Stimulated activated CD4-positive, alpha-beta T cell treated with anti-CD3 and anti-CD28 coated beads, Interleukin-1b, Interleukin-23, amount 100 ng/mL, for 1 hour (primary cell): ENCODE results near the gene HBA2.
A peak's percentile ranks its signal among the peaks of the same experiment; 100 is the strongest.
"Not testable (repeated sequence)": the region's sequence is repeated elsewhere in the genome, so short reads cannot be mapped to it uniquely, and the experiment has no call there.

Experiments
- DNase-seq, 2 donors: peaks; one replicate each; pipeline ENCODE4 v3.0.0-alpha.2; 2020; ENCODE audit warnings: low read depth in 2 of 2

The HBA2 gene

DNA sequence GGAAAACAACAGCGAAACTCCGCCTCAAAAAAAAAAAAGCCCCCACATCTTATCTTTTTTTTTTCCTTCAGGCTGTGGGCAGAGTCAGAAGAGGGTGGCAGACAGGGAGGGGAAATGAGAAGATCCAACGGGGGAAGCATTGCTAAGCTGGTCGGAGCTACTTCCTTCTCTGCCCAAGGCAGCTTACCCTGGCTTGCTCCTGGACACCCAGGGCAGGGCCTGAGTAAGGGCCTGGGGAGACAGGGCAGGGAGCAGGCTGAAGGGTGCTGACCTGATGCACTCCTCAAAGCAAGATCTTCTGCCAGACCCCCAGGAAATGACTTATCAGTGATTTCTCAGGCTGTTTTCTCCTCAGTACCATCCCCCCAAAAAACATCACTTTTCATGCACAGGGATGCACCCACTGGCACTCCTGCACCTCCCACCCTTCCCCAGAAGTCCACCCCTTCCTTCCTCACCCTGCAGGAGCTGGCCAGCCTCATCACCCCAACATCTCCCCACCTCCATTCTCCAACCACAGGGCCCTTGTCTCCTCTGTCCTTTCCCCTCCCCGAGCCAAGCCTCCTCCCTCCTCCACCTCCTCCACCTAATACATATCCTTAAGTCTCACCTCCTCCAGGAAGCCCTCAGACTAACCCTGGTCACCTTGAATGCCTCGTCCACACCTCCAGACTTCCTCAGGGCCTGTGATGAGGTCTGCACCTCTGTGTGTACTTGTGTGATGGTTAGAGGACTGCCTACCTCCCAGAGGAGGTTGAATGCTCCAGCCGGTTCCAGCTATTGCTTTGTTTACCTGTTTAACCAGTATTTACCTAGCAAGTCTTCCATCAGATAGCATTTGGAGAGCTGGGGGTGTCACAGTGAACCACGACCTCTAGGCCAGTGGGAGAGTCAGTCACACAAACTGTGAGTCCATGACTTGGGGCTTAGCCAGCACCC, 2.6 kb downstream of the HBA2 start:
- DNase-seq, result no peak

DNA sequence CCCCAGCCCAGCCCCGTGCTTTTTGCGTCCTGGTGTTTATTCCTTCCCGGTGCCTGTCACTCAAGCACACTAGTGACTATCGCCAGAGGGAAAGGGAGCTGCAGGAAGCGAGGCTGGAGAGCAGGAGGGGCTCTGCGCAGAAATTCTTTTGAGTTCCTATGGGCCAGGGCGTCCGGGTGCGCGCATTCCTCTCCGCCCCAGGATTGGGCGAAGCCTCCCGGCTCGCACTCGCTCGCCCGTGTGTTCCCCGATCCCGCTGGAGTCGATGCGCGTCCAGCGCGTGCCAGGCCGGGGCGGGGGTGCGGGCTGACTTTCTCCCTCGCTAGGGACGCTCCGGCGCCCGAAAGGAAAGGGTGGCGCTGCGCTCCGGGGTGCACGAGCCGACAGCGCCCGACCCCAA, 3.3 kb downstream of the HBA2 start:
- not testable (repeated sequence) for DNase-seq

DNA sequence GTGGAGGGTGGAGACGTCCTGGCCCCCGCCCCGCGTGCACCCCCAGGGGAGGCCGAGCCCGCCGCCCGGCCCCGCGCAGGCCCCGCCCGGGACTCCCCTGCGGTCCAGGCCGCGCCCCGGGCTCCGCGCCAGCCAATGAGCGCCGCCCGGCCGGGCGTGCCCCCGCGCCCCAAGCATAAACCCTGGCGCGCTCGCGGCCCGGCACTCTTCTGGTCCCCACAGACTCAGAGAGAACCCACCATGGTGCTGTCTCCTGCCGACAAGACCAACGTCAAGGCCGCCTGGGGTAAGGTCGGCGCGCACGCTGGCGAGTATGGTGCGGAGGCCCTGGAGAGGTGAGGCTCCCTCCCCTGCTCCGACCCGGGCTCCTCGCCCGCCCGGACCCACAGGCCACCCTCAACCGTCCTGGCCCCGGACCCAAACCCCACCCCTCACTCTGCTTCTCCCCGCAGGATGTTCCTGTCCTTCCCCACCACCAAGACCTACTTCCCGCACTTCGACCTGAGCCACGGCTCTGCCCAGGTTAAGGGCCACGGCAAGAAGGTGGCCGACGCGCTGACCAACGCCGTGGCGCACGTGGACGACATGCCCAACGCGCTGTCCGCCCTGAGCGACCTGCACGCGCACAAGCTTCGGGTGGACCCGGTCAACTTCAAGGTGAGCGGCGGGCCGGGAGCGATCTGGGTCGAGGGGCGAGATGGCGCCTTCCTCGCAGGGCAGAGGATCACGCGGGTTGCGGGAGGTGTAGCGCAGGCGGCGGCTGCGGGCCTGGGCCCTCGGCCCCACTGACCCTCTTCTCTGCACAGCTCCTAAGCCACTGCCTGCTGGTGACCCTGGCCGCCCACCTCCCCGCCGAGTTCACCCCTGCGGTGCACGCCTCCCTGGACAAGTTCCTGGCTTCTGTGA, 4.1 kb downstream of the HBA2 start, which contains the start of gene HBA1:
Gene HBA1, plus strand, starts transcription at position 204 of the 906 bp plus-strand sequence. Its CDS starts 37 bp downstream, at position 241.
- DNase-seq, result not testable (repeated sequence)

DNA sequence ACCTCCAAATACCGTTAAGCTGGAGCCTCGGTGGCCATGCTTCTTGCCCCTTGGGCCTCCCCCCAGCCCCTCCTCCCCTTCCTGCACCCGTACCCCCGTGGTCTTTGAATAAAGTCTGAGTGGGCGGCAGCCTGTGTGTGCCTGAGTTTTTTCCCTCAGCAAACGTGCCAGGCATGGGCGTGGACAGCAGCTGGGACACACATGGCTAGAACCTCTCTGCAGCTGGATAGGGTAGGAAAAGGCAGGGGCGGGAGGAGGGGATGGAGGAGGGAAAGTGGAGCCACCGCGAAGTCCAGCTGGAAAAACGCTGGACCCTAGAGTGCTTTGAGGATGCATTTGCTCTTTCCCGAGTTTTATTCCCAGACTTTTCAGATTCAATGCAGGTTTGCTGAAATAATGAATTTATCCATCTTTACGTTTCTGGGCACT, 4.7 kb downstream of the HBA2 start:
- no peak for DNase-seq

DNA sequence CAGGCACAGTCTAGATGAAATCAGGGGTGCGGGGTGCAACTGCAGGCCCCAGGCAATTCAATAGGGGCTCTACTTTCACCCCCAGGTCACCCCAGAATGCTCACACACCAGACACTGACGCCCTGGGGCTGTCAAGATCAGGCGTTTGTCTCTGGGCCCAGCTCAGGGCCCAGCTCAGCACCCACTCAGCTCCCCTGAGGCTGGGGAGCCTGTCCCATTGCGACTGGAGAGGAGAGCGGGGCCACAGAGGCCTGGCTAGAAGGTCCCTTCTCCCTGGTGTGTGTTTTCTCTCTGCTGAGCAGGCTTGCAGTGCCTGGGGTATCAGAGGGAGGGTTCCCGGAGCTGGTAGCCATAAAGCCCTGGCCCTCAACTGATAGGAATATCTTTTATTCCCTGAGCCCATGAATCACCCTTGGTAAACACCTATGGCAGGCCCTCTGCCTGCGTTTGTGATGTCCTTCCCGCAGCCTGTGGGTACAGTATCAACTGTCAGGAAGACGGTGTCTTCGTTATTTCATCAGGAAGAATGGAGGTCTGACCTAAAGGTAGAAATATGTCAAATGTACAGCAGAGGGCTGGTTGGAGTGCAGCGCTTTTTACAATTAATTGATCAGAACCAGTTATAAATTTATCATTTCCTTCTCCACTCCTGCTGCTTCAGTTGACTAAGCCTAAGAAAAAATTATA, 5.4 kb downstream of the HBA2 start:
- no peak for DNase-seq

DNA sequence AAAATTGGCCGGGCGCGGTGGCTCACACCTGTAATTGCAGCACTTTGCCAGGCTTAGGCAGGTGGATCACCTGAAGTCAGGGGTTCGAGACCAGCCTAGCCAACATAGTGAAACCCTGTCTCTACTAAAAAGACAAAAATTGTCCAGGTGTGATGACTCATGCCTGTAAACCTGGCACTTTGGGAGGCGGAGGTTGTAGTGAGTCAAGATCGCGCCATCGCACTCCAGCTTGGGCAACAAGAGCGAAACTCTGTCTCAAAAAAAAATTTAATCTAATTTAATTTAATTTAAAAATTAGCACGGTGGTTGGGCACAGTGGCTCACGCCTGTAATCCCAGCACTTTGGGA, 6.0 kb downstream of the HBA2 start:
- DNase-seq, result no peak

DNA sequence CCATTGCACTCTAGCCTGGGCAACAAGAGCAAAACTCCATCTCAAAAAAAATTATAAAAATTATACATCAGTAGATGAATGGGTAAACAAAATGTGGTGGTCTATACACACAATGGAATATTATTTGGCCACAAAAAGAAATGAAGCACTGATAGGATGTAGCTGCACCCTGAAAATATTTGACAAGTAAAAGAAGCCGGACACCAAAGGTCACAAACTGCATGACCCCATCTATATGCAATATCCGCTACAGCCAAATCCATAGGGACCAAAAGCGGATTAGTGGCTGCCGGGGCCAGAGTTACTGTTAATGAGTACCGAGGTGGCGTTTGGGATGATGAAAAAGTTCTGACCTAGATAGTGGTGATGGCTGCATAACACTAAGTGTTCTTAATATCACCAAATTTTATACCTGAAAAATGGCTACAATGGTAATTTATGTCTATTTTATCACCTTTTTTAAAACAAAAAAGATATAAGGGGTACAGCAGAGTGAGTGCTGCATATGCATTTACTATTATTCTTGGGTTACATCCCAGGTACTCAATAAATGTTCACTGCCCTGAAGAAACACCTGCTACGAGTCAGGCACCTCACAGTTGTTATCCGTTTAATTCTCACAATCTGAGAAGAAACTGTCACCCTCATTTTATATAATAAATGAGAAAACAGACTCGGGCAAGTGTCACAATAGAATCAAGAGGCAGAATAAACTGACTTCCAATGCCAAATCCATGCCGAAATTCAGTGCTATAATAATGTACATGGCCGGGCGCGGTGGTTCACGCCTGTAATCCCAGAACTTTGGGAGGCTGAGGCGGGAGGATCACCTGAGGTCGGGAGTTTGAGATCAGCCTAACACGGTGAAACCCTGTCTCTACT, 6.8 kb downstream of the HBA2 start:
- no peak for DNase-seq

DNA sequence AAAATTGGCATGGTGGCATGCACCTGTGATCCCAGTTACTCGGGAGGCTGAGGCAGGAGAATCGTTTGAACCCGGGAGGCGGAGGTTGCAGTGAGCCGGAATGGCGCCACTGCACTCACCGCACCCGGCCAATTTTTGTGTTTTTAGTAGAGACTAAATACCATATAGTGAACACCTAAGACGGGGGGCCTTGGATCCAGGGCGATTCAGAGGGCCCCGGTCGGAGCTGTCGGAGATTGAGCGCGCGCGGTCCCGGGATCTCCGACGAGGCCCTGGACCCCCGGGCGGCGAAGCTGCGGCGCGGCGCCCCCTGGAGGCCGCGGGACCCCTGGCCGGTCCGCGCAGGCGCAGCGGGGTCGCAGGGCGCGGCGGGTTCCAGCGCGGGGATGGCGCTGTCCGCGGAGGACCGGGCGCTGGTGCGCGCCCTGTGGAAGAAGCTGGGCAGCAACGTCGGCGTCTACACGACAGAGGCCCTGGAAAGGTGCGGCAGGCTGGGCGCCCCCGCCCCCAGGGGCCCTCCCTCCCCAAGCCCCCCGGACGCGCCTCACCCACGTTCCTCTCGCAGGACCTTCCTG, 7.5 kb downstream of the HBA2 start, which contains the start of gene HBQ1:
Gene HBQ1, plus strand, starts transcription at position 359 of the 575 bp plus-strand sequence. Its CDS starts 28 bp downstream, at position 387.
- peak in 1 of 2 donors; percentile 32 for DNase-seq

DNA sequence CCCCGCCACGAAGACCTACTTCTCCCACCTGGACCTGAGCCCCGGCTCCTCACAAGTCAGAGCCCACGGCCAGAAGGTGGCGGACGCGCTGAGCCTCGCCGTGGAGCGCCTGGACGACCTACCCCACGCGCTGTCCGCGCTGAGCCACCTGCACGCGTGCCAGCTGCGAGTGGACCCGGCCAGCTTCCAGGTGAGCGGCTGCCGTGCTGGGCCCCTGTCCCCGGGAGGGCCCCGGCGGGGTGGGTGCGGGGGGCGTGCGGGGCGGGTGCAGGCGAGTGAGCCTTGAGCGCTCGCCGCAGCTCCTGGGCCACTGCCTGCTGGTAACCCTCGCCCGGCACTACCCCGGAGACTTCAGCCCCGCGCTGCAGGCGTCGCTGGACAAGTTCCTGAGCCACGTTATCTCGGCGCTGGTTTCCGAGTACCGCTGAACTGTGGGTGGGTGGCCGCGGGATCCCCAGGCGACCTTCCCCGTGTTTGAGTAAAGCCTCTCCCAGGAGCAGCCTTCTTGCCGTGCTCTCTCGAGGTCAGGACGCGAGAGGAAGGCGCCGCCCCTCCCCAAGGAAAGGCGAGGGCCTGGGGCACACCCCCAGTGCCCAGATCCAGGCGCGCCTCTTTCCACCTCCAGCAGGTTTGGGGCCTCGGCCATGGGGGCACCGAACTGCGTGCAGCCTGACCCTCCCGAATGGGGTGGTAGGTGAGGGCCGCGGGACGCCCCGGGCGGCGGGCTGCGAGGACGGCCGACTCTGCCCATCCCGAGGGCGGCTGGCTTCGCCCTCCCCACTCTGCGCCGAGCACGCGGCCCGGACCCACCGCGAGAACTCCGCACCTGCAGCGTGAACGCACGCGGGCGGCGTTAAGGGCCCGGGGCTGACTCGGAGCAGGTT, 8.2 kb downstream of the HBA2 start:
- DNase-seq, result peak in 1 of 2 donors; percentile 82

DNA sequence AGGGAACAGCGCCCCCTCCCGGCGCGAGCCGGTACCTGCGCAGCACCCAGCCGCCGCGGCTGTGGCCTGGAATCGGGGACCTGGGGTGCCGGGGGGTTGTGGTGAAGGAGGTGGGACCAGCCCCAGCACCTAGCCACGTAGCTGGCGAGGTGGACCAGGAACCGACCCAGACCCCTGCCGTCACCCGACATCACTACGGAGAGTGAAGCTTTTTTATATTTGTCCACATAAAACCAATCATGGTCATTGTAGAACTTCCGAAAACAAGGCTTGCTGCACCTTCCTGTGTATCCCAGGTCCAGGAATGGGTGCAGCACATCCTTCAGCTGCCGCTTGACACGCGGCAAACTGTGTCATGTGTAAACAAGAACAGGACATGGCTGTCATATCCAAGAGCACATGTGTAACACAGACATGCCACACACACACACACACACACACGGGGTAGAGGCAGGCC, 8.9 kb downstream of the HBA2 start:
- DNase-seq, result peak in 1 of 2 donors; percentile 70

DNA sequence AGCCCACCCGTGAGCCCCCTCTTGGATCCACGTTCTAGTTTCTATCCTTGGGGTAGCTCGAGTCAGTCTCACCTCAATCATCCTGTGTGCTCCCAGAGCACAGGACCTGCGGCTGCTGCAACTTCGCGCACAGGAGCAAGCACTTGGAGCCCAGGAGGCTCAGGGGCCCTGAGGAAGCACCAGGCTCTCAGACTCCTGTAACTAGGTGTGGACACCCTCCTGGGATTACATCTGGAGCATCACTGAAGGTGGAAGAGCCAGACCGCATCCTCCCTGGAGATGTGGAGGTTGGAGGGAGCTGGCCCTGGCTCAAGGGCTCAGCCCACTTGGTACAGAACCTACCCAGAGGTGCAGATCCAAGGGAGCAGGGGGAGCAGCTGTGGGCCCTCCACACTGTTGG, 10.3 kb downstream of the HBA2 start:
- no peak for DNase-seq

DNA sequence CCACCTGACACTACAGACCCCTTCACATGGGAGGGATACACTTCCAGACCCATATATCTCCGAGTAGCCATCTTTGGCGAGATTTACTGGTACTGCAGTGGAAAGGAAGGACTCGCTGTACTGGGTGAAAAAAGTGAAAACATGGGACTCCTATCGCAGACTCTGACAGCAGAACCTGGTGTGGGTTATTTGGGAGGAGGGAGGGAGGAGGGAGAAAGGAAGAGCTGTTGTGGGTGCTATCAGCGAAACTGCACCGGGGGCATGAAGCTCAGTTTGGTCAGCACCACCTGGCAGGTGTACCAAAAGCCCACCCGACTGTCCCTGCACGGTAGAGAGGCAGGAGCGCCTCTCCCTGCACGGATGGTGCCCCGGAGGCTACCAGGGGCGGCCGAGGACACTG, 12.5 kb downstream of the HBA2 start:
- no peak for DNase-seq

DNA sequence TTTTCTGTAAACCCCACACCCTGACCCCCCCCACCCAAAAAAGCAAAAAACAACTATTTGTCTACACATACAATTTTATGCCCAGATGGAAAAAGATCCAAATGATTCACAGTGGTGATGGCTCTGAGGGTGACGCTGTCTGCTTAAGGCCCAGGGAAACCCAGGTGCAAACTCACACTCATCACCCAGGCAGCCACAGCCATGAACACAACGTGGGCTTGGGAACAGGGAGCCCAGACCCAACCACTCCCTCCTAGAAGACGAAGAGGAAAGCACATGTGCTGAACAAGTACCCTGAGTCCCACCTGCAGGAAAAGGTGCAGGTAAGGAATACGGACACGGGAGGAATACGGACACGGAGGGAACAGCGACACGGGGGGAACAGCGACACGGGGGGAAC, 13.0 kb downstream of the HBA2 start:
- DNase-seq, result no peak

DNA sequence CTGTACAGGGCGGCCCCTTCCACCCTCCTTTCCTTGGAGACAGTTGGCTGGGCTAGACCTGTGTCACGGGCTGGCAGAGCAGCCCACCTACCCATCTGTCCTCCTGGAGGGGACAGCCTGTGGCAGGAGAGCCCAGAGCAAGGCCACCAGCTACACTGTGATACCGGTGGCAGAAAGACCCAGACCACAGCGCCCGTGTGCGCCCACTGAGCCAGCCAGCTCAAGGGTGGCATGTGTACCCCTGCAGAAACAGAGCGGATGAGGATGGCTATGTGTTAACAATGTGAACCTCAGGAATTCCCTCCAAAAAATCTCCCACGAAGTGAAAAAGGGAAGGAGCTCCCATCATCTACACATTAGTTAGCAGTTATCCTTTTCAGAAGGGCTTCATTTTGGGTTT, 14.7 kb downstream of the HBA2 start:
- DNase-seq, result no peak

DNA sequence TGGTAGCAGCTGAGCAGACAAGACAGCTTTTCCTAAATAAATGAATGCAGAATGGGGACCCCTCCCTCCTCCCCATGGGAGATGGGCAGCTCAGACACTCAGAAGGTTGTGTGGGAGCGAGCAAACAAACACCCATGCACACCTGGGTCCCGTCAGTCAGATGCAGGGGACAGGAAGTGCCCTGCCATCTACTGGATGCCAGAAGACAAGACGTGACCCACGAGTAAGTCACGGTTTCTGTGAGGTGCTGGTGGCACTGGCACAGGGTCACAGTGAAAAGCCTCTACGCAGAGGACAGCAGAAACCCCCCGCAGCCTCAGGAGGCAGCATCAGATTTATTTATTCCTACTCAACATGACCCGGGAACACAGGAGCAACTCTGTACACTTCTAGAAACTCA, 16.0 kb downstream of the HBA2 start:
- no peak for DNase-seq

DNA sequence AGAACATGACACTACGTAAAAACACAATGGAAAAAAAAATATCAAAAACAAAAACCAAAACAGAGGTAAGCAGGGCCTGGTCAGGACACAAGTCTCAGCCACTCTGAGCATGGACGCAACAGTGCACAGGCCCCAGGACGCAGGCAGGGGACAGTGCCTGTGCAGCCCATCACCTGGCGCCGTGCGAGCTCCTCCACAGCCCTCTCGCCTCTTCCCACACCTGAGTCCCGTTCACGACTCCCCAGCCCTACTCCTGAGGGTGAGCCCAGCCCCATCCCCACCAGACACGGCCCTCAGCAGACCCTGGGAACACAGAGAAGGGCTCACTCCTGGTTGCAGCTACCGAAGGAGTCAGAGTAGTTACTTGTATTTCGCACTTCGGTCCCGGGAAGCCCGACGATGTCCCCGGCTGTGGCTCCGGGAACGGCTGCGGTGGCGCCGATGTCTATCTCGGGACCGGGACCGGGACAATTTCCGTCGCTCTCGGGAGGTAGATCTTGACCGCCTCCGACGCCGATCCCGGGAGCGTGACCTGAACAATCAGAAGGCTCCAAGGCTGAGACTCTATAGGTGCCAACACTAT, 17.0 kb downstream of the HBA2 start:
- DNase-seq, result no peak

DNA sequence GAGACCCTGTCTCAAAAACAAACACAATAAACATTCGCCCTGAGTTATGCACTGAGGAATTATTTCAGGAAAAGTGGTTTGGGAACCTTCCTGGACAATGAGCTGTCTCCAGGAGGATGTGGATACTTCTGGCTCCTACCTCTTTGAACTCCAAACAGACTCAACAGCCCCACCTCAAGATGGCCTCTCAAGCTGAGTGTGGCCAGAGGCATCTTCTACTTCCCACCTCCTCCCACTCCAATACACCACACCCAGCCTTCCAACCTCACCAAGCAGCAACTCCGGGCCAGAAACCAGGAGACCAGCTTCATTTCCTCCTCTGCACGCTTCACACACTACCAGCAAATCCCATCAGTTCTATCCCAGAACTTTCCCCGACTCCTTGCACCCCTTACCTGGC, 19.2 kb downstream of the HBA2 start:
- DNase-seq, result no peak

DNA sequence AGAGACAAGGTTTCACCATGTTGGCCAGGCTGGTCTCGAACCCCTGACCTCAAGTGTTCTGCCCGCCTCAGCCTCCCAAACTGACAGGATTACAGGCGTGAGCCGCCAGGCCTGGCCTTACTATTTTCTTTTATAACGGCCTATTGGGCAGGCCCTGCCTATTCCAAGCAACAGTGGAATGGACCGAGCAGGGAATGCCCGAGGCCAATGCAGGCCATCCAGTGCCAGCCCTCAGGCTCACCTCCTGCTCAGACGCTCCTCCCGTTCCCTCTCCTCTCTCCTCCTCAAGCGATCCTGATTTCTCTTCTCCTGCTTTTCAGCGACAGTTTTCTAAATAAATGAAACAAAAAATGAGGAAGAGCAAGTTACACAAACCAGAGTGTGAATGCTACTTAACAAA, 20.0 kb downstream of the HBA2 start:
- DNase-seq, result no peak

DNA sequence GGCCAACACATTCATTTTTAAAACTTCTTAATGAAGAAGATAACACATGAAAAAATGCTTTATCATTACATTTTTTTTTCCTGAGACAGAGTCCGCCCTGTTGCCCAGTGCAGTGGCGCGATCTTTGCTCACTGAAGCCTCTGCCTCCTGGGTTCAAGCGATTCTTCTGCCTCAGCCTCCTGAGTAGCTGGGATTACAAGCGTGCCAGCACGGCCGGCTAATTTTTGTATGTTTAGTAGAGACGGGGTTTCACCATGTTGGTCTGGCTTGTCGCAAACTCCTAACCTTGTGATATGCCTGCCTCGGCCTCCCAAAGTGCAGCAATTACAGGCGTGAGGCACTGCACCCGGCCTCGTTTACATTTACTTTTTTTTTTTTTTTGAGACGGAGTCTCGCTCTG, 20.8 kb downstream of the HBA2 start:
- DNase-seq, result no peak
